Cerebellar nuclear complex (tissue), 1 donor: Measurements from ENCODE around the gene GSS.
"Not testable (repeated sequence)": the region's sequence is repeated elsewhere in the genome, so short reads cannot be mapped to it uniquely, and the experiment has no call there.

Experiments used
- DNase-seq, 2 experiments: peaks; one replicate each; lab custom pipeline; 2025; lab: John Stamatoyannopoulos, UW

The GSS gene

GRCh38 chr20:34907616-34908469 lies 47.8 kb downstream of the GSS start:
- DNase-seq = no peak

- DNase-seq = no peak
Measured at GRCh38 chr20:34904202-34904621, 51.4 kb downstream of the GSS start.

- DNase-seq = not testable (repeated sequence)
Measured at GRCh38 chr20:34898731-34899130, 56.9 kb downstream of the GSS start.

- not testable (repeated sequence) for DNase-seq
Measured at GRCh38 chr20:34898129-34898528, 57.5 kb downstream of the GSS start.

GRCh38 chr20:34896086-34896621 lies 59.5 kb downstream of the GSS start:
- peak in 1 of 2 experiments; percentile 44 for DNase-seq

- DNase-seq = no peak
Measured at GRCh38 chr20:34895465-34895864, 60.1 kb downstream of the GSS start.

- no peak for DNase-seq
Measured at GRCh38 chr20:34894723-34895122, 60.9 kb downstream of the GSS start.

GRCh38 chr20:34892671-34893070 lies 62.9 kb downstream of the GSS start:
- no peak for DNase-seq

GRCh38 chr20:34891166-34892062 lies 64.2 kb downstream of the GSS start:
- DNase-seq = no peak

GRCh38 chr20:34888468-34888867 lies 67.1 kb downstream of the GSS start:
- no peak for DNase-seq

GRCh38 chr20:34887023-34887422 lies 68.6 kb downstream of the GSS start:
- no peak for DNase-seq

GRCh38 chr20:34886122-34886521 lies 69.5 kb downstream of the GSS start:
- DNase-seq = no peak

GRCh38 chr20:34884260-34884659 lies 71.3 kb downstream of the GSS start:
- DNase-seq = no peak

- no peak for DNase-seq
Measured at GRCh38 chr20:34883809-34884208, 71.8 kb downstream of the GSS start.

GRCh38 chr20:34883087-34883688 lies 72.4 kb downstream of the GSS start:
- DNase-seq = no peak

GRCh38 chr20:34881689-34882088 lies 73.9 kb downstream of the GSS start:
- DNase-seq = no peak

GRCh38 chr20:34880971-34881370 lies 74.6 kb downstream of the GSS start:
- not testable (repeated sequence) for DNase-seq

GRCh38 chr20:34880215-34880850 lies 75.3 kb downstream of the GSS start:
- DNase-seq = no peak
